Stimulated activated CD8-positive, alpha-beta memory T cell treated with anti-CD3 and anti-CD28 coated beads, Interleukin-15, amount 100 ng/mL, for 1 hour (primary cell): ENCODE results near the gene DCDC2.
"Not testable (repeated sequence)": the region's sequence is repeated elsewhere in the genome, so short reads cannot be mapped to it uniquely, and the experiment has no call there.

ENCODE experiments used
- DNase-seq: peaks from one replicate; pipeline ENCODE4 v3.0.0-alpha.2; 2020; ENCODE audit warnings: low read depth

The DCDC2 gene

DNA sequence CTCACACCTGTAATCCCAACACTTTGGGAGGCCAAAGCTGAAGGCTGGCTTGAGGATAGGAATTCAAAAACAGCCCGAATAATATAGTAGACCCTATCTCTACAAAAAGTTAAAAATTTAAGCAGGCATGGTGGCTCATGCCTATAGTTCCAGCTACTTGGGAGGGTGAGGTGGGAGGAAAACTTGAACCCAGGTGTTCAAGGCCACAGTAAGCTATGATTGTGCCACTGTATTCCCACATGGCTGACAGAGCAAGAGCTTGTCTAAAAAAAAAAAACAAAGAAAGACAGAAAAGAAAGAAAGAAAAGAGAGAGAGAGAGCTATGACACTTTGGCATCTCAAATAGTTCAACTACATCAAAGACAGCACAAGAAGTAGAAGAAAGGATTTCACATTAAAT is 33.2 kb downstream of the DCDC2 start:
- DNase-seq, result no peak

DNA sequence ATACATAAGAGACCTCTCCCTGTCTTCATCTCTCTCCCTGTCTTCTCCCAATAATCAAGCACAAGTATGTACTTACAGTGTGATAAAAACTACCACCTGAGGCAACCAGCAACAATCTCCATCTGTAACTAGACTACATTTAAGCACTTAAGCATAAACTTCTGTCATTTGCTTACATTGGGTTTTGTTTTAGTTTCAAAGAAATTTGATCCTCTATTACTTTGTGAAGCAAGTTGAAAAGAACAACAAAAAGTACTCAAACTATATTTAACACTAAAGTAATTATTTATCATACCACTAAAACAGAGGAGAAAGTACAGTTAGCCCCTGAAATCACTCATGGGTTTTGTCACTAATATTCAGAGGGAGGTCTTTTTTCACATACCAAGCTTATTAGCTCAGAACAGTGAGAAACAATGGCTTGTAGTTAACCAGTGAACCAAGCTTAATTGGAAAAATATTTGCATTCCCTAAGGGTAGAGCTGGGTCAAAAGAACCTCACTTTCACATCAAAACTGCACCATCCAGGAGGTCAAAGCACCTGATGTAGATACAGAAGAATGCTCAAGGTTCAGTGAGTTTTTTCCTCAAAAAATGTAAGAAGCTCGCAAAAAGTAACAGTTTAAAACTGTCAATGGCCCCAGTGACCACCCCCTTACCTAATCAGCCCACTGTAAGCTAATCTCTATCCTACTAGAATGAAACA is 34.1 kb downstream of the DCDC2 start:
- no peak for DNase-seq

- DNase-seq, result no peak
Measured at GRCh38 chr6:24322924-24323323, 34.9 kb downstream of the DCDC2 start.

- not testable (repeated sequence) for DNase-seq
Measured at GRCh38 chr6:24322446-24322845, 35.4 kb downstream of the DCDC2 start.

DNA sequence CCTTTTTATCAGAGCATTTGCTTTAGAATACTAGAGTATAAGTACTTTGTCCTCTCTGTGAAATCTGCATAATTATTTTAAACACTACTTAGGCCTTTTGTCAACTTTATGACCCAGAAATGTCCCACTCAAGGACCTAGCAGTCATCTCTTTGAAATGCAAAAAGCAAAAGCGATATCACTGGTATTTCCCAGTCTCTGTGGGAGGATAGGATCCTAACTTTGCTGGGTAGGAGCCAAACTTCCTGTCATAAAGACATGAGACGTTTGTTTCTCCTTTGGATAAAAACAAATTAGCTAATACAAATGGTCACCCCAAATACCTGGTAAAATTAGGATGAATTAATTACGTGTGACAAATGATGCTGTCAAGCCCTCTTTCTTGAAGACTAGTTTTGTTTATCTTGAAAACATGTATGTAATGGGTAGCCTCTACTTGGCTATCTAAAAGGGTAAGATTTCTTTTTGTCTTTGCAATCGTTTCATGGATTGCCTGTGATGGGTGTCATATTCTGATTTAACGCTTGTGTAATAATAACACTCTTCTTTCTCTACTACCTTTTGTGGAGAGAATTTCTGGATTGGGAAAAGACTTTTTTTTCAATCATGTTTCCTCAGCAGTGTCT is 36.2 kb downstream of the DCDC2 start:
- DNase-seq, result no peak

DNA sequence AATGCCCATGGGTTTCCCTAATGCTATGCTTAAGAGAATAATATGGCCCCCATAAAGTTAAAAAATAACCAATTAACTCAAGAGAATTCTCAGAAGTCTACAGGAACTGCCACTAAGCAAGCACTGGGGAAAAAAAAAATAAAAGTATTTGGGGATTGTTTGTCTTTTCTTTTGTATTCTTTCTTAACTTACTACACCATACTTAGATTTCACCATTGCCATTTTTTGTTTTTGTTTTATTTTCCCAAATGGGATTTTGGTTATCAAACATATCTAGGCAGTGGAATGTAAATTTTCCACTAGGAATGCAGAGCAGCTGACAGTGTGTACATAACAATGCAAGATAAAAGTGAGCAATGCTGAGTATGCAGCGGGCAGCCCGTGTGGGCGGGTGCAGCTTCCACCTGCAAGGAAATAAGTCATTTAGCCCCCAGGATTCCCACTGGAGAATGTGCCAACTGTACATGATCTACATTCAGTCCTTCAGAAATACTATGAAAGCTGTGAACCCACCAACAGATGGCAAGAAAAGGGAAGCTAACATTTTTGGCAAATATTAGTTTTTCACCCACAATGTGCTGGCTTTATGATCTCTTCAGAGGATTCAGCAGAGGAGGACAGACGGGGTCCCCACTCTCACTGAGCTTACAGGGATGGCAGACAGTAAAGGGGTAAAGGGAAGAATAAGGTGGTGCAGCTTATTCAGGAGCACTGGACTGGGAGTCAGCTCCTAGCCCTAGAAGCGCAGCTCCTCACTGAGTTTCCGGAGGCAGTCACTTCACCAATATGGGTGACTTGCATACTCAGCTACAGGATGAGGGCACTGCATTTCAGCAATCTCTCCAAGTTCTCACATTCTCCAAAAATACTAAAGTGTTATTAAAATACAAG is 44.4 kb downstream of the DCDC2 start:
- no peak for DNase-seq

GRCh38 chr6:24311775-24312174 is 46.1 kb downstream of the DCDC2 start:
- DNase-seq, result not testable (repeated sequence)

- DNase-seq, result no peak
Measured at GRCh38 chr6:24307881-24308280, 50.0 kb downstream of the DCDC2 start.

DNA sequence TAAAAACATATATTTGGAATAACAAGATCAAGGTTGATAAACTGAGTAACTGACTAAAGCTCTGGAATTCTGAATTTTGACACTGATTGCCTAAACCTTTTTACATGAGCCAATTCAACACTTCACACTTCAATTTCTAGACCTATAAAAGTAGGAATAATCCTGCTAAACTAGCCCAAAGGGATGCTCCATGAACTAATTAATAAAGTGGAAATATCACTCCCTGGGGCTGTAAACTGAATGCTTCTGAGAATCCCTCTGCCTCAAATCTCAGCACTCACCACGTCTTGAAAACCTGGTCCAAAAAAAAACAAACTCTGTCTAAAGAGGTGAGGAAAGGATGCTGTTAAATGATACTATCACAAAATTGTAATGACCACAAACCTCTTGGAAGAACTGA is 50.9 kb downstream of the DCDC2 start:
- no peak for DNase-seq

GRCh38 chr6:24306038-24306437 is 51.8 kb downstream of the DCDC2 start:
- no peak for DNase-seq

DNA sequence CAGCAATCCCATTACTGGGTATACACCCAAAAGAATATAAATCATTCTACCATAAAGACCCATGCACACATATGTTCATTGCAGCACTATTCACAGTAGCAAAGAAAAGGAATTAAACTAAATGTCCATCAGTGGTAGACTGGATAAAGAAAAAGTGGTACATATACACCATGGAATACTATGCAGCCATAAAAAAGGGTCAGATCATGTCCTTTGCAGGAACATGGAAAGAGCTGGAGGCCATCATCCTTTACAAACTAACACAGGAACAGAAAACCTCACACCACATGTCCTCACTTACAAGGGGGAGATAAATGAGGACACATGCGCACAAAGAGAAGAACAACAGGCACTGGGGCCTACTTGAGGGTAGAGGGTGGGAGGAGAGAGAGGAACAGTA is 60.9 kb downstream of the DCDC2 start:
- DNase-seq, result no peak

GRCh38 chr6:24293852-24294251 is 64.0 kb downstream of the DCDC2 start:
- not testable (repeated sequence) for DNase-seq

DNA sequence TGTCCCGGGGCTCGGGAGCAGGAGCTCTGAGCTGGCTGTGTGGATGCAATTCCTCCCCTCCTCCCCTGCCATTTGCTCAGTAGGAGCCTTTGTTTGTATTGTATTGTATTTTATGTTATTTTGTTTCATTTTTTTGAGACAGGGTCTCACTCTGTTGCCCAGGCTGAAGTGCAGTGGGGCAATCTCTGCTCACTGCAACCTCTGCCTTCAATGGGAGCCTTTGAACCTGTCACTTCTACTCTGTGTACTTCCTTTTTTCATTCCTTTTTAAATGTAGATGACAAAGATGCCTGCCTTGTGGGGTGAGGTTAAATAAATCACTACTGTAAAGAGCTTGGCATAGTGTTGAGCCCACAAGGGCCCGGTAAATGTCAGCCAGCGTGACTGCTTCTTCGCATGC is 70.6 kb downstream of the DCDC2 start:
- DNase-seq, result no peak

GRCh38 chr6:24284006-24284405 is 73.9 kb downstream of the DCDC2 start:
- no peak for DNase-seq

DNA sequence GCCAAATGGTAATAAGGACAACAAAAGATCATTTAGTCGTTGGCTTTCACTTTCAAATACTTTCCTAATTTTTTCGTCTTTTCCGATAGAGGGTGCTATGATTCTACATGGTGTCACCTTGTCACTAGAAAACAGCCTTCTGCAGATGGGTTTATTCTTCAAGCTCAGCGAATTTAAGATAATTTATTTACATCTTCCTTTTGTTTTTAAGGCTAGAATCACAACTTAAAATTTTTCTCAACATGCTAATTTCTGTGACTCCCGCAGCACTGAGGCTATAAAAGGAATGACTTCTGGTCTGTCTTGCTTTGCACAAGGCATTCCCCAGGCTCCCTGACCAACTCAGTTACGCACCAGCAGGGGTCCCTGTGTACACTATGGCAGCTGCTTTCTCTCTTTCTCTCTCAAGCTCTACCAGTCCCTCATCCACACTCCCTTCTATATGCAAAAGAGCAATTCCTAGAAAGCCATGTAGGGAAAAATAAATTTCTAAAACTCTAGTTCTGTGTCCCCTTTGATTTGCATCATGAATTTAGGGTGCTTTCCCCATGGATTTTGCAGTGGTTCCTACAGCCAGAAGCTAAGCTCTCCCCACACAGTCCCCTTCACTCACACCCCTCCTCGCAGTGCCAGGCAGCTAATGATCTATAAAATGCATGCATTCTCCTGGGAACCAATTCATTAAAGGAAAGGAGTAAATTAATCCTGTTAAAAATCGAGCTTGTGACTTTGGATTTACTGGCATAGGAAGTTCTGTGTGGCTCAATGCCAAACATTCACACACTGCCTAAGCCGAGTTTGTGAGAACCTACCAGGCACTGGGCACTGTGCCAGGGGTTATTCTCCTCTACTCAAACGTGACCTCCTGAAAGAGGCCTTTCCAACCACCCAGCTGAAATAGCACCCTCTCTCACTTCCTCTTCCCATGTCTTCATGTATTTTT is 74.5 kb downstream of the DCDC2 start:
- no peak for DNase-seq

GRCh38 chr6:24274441-24275083 is 83.3 kb downstream of the DCDC2 start:
- DNase-seq, result no peak

DNA sequence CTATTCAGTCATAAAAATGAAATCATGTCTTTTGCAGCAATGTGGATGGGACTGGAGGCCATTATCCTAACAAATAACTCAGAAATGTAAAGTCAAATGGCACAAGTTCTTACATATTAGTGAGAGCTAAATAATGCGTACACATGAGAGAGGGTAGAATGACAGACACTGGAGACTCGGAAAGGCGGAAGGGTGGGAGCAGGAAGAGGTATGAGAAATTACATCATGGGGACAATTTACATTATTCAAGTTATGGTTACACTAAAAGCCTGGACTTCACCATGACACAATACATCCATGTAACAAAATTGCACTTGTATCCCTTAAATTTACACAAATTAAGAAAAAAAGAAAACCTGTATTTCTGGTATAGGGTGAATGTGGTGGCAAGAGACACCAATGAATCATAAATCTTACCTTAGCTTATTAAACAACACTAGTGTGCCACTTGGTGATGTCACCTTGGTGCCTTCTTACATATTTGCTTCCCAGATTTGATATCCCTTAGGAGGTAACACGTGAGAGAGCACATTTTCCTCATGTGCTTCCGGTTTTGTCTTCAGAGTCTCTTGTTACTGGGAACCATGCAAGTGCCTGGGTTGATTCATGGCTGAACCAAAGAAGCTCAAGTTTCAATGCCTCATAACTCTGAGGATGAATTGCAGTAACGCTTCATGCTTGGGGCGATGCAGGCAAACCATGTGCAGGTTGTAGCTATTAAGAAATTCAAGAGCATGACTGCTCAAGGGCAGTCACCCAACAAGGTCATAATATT is 84.6 kb downstream of the DCDC2 start:
- no peak for DNase-seq

- no peak for DNase-seq
Measured at GRCh38 chr6:24272553-24272952, 85.3 kb downstream of the DCDC2 start.

- no peak for DNase-seq
Measured at GRCh38 chr6:24272148-24272547, 85.7 kb downstream of the DCDC2 start.

GRCh38 chr6:24270011-24270410 is 87.8 kb downstream of the DCDC2 start:
- no peak for DNase-seq

GRCh38 chr6:24258214-24258613 is 99.6 kb downstream of the DCDC2 start:
- not testable (repeated sequence) for DNase-seq
